H1 (cell line): ENCODE measurements around the gene C17orf107. TPM values are rescaled to one million over a fixed set of nuclear protein-coding genes. Genes with fewer than 3 reads are reported as not detected.

Source experiments
- BACH1 ChIP-seq: IDR thresholded peaks from 2 replicates; pipeline ENCODE4 v1.6.1; 2012; ENCODE audit warnings: low read length, improper control_type of control experiment
- polyA plus RNA-seq, 7 experiments: library from polyadenylated mRNA; depleted of rRNA in 3 of 7; stranded (reverse) in 5 of 7; unstranded in 2 of 7; fragments of >200 nt in 5 of 7; fragments of 200-250 nt in 2 of 7; gene quantifications; 1 replicate in 5 of 7; 2 replicates in 1 of 7; 4 replicates in 1 of 7; pipeline versions ENCODE4 v1.2.1 to v1.2.3, GENCODE V29; 2011 to 2013; ENCODE audit warnings: missing spikeins in 2 of 7, mixed read lengths in 2 of 7
- total RNA-seq: library from RNA; stranded (reverse); fragmentation: NEBNext Ultra II Directional; extraction: Animal tissue kit (Norgen Biotek cat#: 25700); gene quantifications from 2 replicates; pipeline ENCODE4 v1.2.1, GENCODE V29; 2021

The C17orf107 gene
- total and polyA plus RNA-seq, 2 of the 8 experiments (the other 6 are each of a cell fraction or from before 2014, with no cell fraction given) = 0.39 to 0.45 TPM

DNA sequence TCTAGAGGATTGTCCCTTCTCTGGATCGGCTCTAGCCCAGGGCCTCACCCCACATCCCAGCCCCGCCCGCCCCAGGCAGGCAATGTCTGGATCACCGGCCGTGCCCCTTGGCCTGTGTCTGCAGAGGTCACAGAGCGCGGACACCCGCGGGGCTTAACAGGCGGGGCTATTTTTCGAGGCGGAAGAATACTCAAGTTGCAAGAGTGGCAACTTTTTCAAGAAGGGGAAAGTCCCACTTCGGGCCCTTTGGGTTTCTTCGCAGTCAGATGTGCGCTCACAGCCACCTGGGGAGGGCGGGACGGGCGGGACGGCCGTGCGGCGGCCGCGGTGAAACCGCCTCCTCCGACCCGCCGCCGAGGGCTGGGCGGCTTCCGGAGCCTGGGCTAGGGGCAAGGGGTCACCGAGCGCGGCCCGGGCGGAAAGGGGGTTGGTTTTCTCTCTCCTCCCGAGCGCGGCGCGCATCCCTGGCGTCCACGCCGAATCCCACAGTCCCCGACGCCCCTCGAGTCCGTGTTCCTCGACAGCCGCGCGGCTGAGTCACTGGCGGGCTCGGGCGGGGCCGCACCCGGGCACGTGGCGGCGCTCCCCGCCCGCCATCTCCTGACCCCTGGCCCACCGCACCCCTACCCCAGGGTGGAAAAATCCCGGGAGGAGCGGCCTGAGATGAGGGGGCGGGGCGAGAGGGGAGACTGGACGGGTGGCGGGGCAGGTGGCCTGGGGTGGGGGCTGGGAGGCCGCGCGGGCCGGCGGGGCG lies 50.2 kb downstream of the C17orf107 start (continued):
- TF ChIP-seq BACH1 = peak; percentile 46
